ENCODE measurements around the gene DHX32. TPM values are rescaled to one million over a fixed set of nuclear protein-coding genes. Genes with fewer than 3 reads are reported as not detected.
A peak's percentile ranks its signal among the peaks of the same experiment; 100 is the strongest.

Gene DHX32
- total and polyA plus RNA-seq, 3 donors from 2014 or later, result 42.2 to 64.0 (median 60.2) TPM

GRCh38 chr10:125852487-125852886 is 28.6 kb downstream of the DHX32 start:
- TF ChIP-seq CTCF (IDR thresholded peaks at IDR 0.05), result no peak
- TF ChIP-seq POLR2A (IDR thresholded peaks at IDR 0.05), result no peak
- DNase-seq, result no peak
- Histone ChIP-seq H3K4me3 (no peak overlapping the region), H3K4me1 (peaks cover 11% of the 10 kb centered on the region), H3K36me3 (ENCODE audit: low read depth, missing control alignments) (no peaks in the 10 kb centered on the region), H3K27ac (no peak overlapping the region), H3K9me3 (no peaks in the 10 kb centered on the region), H3K27me3 (no peaks in the 10 kb centered on the region)
- intact Hi-C loops (cut with DNase I; ENCODE audit: low total_unique reads), result no loop called here
- 86 to 95% methylated on average over 7 of the region's 7 CpGs for WGBS, 2 donors

GRCh38 chr10:125850766-125851731 is 30.0 kb downstream of the DHX32 start:
- intact Hi-C loops (cut with DNase I; ENCODE audit: low total_unique reads), result no loop called here
- WGBS, 2 donors, result 68 to 72% methylated on average over 2 of the region's 2 CpGs
- H3K36me3 ChIP-seq (ENCODE audit: low read depth, missing control alignments), result no peaks in the 10 kb centered on the region
- no peak for DNase-seq
- peaks cover 11% of the 10 kb centered on the region for H3K4me1 ChIP-seq
- no peaks in the 10 kb centered on the region for H3K9me3 ChIP-seq
- no peak overlapping the region for H3K27ac ChIP-seq
- H3K4me3 ChIP-seq, result no peak overlapping the region
- H3K27me3 ChIP-seq, result no peaks in the 10 kb centered on the region
- no peak for TF ChIP-seq POLR2A (IDR thresholded peaks at IDR 0.05)

GRCh38 chr10:125849448-125849847 is 31.6 kb downstream of the DHX32 start:
- no peak overlapping the region for H3K27ac ChIP-seq
- peak; percentile 33 for DNase-seq
- no peak for TF ChIP-seq POLR2A (IDR thresholded peaks at IDR 0.05)
- peak in 1 of 3 experiments; percentile 19 for TF ChIP-seq CTCF (IDR thresholded peaks at IDR 0.05)
- intact Hi-C loops (cut with DNase I; ENCODE audit: low total_unique reads), result no loop called here
- peaks cover 26% of the 10 kb centered on the region for H3K4me1 ChIP-seq
- H3K36me3 ChIP-seq (ENCODE audit: low read depth, missing control alignments), result no peaks in the 10 kb centered on the region
- H3K9me3 ChIP-seq, result no peaks in the 10 kb centered on the region
- 62 to 65% methylated on average over 6 to 7 of the region's 7 CpGs for WGBS, 2 donors
- H3K27me3 ChIP-seq, result no peaks in the 10 kb centered on the region
- no peak overlapping the region for H3K4me3 ChIP-seq

GRCh38 chr10:125848857-125849256 is 32.2 kb downstream of the DHX32 start:
- Histone ChIP-seq H3K4me3 (no peak overlapping the region), H3K36me3 (ENCODE audit: low read depth, missing control alignments) (no peaks in the 10 kb centered on the region), H3K9me3 (no peaks in the 10 kb centered on the region), H3K4me1 (peaks cover 32% of the 10 kb centered on the region), H3K27me3 (no peaks in the 10 kb centered on the region), H3K27ac (no peak overlapping the region)
- intact Hi-C loops (cut with DNase I; ENCODE audit: low total_unique reads), result no loop called here
- DNase-seq, result no peak
- no peak for TF ChIP-seq CTCF (IDR thresholded peaks at IDR 0.05)
- TF ChIP-seq POLR2A (IDR thresholded peaks at IDR 0.05), result no peak
- WGBS, 2 donors, result 78 to 83% methylated on average over 2 of the region's 2 CpGs

GRCh38 chr10:125848371-125848770 is 32.7 kb downstream of the DHX32 start:
- WGBS, 2 donors, result 71 to 83% methylated on average over 2 of the region's 2 CpGs
- H3K27me3 ChIP-seq, result no peaks in the 10 kb centered on the region
- H3K36me3 ChIP-seq (ENCODE audit: low read depth, missing control alignments), result no peaks in the 10 kb centered on the region
- no peaks in the 10 kb centered on the region for H3K9me3 ChIP-seq
- no peak overlapping the region for H3K4me3 ChIP-seq
- no peak for DNase-seq
- intact Hi-C loops (cut with DNase I; ENCODE audit: low total_unique reads), result no loop called here
- H3K4me1 ChIP-seq, result peaks cover 36% of the 10 kb centered on the region
- no peak overlapping the region for H3K27ac ChIP-seq
- no peak for TF ChIP-seq POLR2A (IDR thresholded peaks at IDR 0.05)
